HG03064 (cell line): ENCODE data around the gene UBE2F.

ENCODE experiments used
- ATAC-seq: cut with Tn5 transposase; IDR thresholded peaks from one replicate; pipeline ENCODE4 v1.9.1; 2021; ENCODE audit warnings: low read depth; ENCODE audit not compliant: unreplicated experiment

Gene UBE2F

GRCh38 chr2:238069021-238069709 is 102.4 kb downstream of the UBE2F start:
- ATAC-seq: no peak

GRCh38 chr2:238069877-238070276 is 103.1 kb downstream of the UBE2F start:
- no peak for ATAC-seq

DNA sequence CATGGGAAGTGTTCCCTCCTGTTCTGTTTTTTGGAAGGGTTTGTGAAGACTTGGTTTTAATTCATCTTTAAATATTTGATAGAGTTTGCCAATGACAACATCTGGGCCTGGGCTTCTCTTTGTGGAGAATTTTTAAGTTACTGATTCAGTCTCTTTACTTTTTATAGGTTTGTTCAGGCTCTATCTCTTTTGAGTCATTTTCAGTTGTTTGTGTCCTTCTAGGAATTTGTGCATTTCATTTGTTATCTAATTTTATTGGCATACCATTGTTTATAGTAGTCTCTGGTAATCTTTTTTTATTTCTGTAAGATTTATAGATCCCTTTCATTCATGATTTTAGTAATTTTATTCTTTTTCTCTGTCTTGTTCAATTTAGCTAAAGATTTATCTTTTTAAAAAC is 108.6 kb downstream of the UBE2F start:
- no peak for ATAC-seq

GRCh38 chr2:238077292-238077691 is 110.5 kb downstream of the UBE2F start:
- ATAC-seq: no peak

- no peak for ATAC-seq
Observed at GRCh38 chr2:238079874-238080327, 113.1 kb downstream of the UBE2F start.

- ATAC-seq: no peak
Observed at GRCh38 chr2:238080518-238080917, 113.7 kb downstream of the UBE2F start.

DNA sequence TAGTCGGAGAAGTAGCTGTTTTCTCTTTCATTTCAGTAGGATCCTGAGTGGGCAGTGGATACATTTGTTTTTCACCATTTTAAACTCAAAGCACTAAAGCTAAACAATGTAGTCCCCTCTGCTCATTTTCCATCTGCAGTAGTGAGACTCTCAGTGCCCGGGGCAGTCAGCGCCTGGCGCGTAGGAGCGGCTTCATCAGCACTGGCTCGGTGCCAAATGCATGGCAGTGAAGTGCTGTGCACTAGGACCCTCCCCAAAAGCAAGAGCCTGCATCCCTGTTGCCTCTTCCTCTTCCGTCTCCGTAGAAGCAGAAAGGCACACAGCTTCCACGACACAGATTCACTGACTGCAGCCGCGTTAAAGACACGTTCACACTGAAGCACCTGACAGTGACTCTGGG is 114.3 kb downstream of the UBE2F start:
- no peak for ATAC-seq

DNA sequence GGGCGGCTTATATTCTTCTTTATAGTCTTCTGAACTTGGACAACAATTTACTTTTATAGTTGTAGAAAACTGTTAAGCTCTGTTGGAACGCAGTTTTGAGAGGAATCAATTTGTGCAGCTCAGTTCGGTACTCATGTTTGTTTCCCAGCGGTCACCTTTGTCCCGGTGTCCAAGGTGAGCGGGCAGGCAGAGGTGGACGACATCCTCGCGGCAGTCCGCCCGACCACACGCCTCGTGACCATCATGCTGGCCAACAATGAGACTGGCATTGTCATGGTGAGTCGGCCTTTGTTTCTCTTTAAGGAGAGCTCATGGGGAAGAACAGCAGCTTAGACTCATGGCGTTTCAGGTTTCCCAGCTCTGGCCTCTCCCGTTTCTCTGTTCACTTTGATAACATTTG is 114.7 kb downstream of the UBE2F start:
- no peak for ATAC-seq

GRCh38 chr2:238082151-238082550 is 115.3 kb downstream of the UBE2F start:
- no peak for ATAC-seq

GRCh38 chr2:238082827-238083226 is 116.0 kb downstream of the UBE2F start:
- no peak for ATAC-seq

DNA sequence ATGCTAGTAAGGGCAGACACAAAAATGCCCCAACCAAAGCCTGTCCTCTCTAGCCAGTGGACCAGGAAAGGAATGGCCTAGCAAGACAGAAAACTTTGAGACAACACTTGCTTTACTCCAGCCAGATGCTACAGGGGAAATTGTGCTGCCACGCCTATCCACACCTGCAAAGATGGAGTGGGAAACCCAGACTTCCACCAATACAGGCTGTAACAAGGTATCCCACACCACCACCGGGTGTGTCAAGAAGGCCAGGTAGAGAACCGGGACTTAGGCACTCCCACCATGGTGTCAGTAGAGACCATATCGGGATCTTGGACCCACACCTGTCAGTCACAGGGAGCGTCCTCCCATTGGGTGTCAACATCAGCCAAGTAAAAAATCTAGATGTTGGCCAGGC is 117.1 kb downstream of the UBE2F start:
- no peak for ATAC-seq

DNA sequence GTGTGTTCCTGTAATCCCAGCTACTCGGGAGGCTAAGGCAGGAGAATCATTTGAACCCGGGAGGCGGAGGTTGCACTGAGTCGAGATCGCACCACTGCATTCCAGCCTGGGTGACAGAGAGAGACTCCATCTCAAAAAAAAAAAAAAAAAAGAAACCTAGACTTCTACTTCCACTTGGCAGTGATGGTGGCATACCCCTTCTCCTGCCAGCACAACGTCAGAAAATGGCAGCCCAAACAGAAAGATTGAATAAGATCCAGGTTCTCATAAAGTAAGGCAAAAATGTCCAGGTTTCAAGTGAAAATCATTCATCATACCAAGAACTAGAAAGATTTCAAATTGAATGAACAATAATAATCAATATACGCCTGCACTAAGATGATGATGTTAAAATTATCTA is 117.9 kb downstream of the UBE2F start:
- no peak for ATAC-seq

GRCh38 chr2:238085899-238086298 is 119.1 kb downstream of the UBE2F start:
- ATAC-seq: no peak

- ATAC-seq: no peak
Observed at GRCh38 chr2:238087211-238087610, 120.4 kb downstream of the UBE2F start.

- no peak for ATAC-seq
Observed at GRCh38 chr2:238090887-238091286, 124.1 kb downstream of the UBE2F start.

DNA sequence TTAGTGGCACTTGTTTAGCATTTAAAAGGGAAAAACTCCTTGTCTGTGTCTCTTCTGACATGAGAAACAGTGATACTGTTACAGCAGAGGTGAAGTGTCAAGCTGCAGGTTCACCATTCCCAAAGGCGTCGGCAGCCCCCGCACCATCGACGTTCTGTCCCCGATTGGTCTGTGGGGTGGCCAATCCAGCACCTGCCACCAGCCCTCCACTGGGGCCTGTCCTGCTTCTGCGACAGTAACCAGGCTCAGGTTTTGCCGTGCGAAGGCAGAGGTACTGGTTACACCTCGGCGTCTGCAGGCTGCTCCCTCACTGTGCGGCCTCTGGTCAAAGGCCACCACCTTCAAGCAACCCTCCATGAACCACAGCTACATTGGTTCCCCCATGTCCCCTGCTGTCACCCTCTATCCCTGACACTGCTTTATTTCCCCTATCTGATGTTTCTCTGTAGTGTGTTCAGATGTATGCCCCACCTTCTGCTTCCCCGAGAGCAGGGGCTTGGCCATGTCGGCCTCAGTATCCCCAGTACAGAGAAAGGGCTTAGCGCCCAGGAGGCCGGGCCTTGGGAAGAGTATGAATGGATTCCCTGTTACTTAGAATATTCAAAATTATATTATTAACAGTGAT is 124.7 kb downstream of the UBE2F start:
- no peak for ATAC-seq
